ENCODE data around the gene FAM171A2. TPM values are rescaled to one million over a fixed set of nuclear protein-coding genes. Genes with fewer than 3 reads are reported as not detected.

The FAM171A2 gene
- total RNA-seq, 1 donor from 2014 or later: 18.1 TPM

DNA sequence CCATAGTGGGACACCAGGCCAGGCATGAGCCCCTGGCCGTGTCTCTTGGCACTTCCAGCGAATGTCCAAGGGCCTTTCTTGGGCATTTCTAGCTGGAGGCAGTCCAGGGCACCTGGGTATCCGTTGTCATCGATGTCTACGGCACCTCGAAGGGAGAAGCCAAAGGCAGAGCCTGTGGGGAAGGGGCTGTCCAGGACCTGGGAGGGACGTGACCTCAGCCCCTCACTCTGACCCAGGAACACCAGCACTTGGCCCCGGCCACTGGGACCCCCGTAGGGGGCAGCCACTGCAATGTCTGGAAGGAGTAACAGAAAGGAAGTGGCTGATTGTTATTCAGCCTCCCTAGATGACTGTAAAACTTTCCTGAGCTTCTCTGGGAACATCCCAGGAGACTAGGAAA lies 17.1 kb upstream of the FAM171A2 start:
- H3K4me1 ChIP-seq: peaks cover 6% of the 10 kb centered on the region
- TF ChIP-seq, protein P1, sequence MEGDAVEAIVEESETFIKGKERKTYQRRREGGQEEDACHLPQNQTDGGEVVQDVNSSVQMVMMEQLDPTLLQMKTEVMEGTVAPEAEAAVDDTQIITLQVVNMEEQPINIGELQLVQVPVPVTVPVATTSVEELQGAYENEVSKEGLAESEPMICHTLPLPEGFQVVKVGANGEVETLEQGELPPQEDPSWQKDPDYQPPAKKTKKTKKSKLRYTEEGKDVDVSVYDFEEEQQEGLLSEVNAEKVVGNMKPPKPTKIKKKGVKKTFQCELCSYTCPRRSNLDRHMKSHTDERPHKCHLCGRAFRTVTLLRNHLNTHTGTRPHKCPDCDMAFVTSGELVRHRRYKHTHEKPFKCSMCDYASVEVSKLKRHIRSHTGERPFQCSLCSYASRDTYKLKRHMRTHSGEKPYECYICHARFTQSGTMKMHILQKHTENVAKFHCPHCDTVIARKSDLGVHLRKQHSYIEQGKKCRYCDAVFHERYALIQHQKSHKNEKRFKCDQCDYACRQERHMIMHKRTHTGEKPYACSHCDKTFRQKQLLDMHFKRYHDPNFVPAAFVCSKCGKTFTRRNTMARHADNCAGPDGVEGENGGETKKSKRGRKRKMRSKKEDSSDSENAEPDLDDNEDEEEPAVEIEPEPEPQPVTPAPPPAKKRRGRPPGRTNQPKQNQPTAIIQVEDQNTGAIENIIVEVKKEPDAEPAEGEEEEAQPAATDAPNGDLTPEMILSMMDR (IDR thresholded peaks at IDR 0.05): no peak
- TF ChIP-seq EZH2 (IDR thresholded peaks at IDR 0.05) (no peak), EZH2phosphoT487 (IDR thresholded peaks at IDR 0.05) (no peak)
- H4K20me1 ChIP-seq (ENCODE audit: low read depth): no peaks in the 10 kb centered on the region
- no peaks in the 10 kb centered on the region for H3K9me3 ChIP-seq (ENCODE audit: low read depth)
- Mint-ChIP-seq H3K4me3 (no peak overlapping the region), H3K27ac (no peak overlapping the region), H3K36me3 (no peaks in the 10 kb centered on the region), H3K9me3 (no peaks in the 10 kb centered on the region), H3K27me3 (ENCODE audit: insufficient read depth, low read depth) (peaks cover 10% of the 10 kb centered on the region), H3K4me1 (peaks cover 11% of the 10 kb centered on the region)
- no peak overlapping the region for H2AFZ ChIP-seq (replicated peaks)
- peaks cover 10% of the 10 kb centered on the region for H3F3A ChIP-seq (ENCODE audit: low read depth)
- no peaks in the 10 kb centered on the region for H3K79me2 ChIP-seq (ENCODE audit: low read depth)
- H3K36me3 ChIP-seq: no peaks in the 10 kb centered on the region
- H3K27me3 ChIP-seq: peaks cover 35% of the 10 kb centered on the region
- no peak overlapping the region for H3K9ac ChIP-seq
- DNase-seq (ENCODE audit: low spot score): no peak
- no peak overlapping the region for H3K4me3 ChIP-seq
- H3K4me2 ChIP-seq: no peak overlapping the region
- no peak overlapping the region for H3K27ac ChIP-seq

DNA sequence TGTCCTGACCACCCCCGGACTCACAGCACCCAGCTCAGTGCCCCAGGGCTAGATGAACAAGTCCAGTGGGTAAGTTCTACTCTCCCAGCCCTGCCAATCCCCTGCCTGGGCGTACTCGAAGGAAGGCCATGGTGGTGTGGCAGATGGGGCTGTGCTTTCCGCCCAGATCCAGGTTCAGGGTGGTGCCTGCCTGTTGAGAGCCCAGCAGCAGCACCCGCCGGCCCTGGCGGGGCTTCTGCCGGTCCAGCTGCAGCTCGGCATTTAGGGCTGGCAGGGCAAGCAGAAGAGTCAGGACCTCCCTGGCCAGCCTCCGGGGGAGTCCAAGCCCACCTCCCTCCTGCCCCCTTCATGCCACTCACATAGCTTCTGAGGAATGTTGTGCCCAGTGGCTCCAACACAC lies 16.2 kb upstream of the FAM171A2 start:
- H3K36me3 ChIP-seq: no peaks in the 10 kb centered on the region
- no peaks in the 10 kb centered on the region for H3K9me3 ChIP-seq (ENCODE audit: low read depth)
- H4K20me1 ChIP-seq (ENCODE audit: low read depth): no peaks in the 10 kb centered on the region
- no peak overlapping the region for H3K9ac ChIP-seq
- peaks cover 7% of the 10 kb centered on the region for H3K4me1 ChIP-seq
- no peak overlapping the region for H3K27ac ChIP-seq
- no peaks in the 10 kb centered on the region for H3K79me2 ChIP-seq (ENCODE audit: low read depth)
- Mint-ChIP-seq H3K27ac (no peak overlapping the region), H3K4me1 (peaks cover 9% of the 10 kb centered on the region), H3K4me3 (no peak overlapping the region), H3K36me3 (no peaks in the 10 kb centered on the region), H3K27me3 (ENCODE audit: insufficient read depth, low read depth) (peaks cover 9% of the 10 kb centered on the region), H3K9me3 (no peaks in the 10 kb centered on the region)
- no peak overlapping the region for H2AFZ ChIP-seq (replicated peaks)
- TF ChIP-seq, protein P1 (IDR thresholded peaks at IDR 0.05): no peak
- no peak for TF ChIP-seq EZH2phosphoT487 (IDR thresholded peaks at IDR 0.05)
- no peak for TF ChIP-seq EZH2 (IDR thresholded peaks at IDR 0.05)
- H3F3A ChIP-seq (ENCODE audit: low read depth): peaks cover 17% of the 10 kb centered on the region
- DNase-seq (ENCODE audit: low spot score): no peak
- H3K27me3 ChIP-seq: peaks cover 27% of the 10 kb centered on the region
- no peak overlapping the region for H3K4me2 ChIP-seq
- H3K4me3 ChIP-seq: no peak overlapping the region

DNA sequence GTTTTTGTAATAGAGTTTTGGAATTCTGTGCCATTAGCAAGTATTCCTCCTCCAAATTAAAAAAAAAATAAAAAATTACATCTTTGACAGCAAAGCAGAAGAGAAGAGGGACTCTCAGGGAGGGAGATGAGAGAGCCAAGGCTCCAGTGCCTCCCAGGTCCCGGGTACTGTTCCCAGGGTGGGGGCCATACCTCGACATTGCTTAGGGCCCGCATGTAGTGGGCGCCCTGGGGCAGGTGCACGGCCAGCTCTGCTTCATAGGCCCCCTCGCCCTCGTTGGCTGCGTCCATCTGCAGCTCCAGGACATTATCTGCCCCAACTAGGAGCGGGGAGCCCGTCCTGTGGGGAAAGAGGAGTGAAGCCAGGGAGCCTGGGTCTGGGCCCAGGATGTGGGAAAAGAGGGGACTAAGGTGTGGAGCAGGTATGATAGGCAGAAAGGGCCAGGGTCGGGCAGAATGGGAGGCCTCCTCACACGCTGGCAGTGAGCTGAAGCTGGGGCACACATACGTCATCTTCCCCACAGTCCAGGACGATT lies 14.6 kb upstream of the FAM171A2 start:
- H4K20me1 ChIP-seq (ENCODE audit: low read depth): no peaks in the 10 kb centered on the region
- Mint-ChIP-seq H3K9me3 (no peaks in the 10 kb centered on the region), H3K36me3 (no peaks in the 10 kb centered on the region), H3K27me3 (ENCODE audit: insufficient read depth, low read depth) (peaks cover 12% of the 10 kb centered on the region), H3K27ac (peak overlapping the region; percentile 15), H3K4me3 (no peak overlapping the region), H3K4me1 (peaks cover 4% of the 10 kb centered on the region)
- TF ChIP-seq EZH2 (IDR thresholded peaks at IDR 0.05) (no peak), EZH2phosphoT487 (IDR thresholded peaks at IDR 0.05) (no peak)
- TF ChIP-seq, protein P1 (IDR thresholded peaks at IDR 0.05): no peak
- no peaks in the 10 kb centered on the region for H3K9me3 ChIP-seq (ENCODE audit: low read depth)
- no peak for DNase-seq (ENCODE audit: low spot score)
- H2AFZ ChIP-seq (replicated peaks): no peak overlapping the region
- H3K27ac ChIP-seq: no peak overlapping the region
- H3F3A ChIP-seq (ENCODE audit: low read depth): peaks cover 12% of the 10 kb centered on the region
- peaks cover 8% of the 10 kb centered on the region for H3K4me1 ChIP-seq
- no peak overlapping the region for H3K9ac ChIP-seq
- peaks cover 10% of the 10 kb centered on the region for H3K27me3 ChIP-seq
- no peaks in the 10 kb centered on the region for H3K36me3 ChIP-seq
- H3K79me2 ChIP-seq (ENCODE audit: low read depth): no peaks in the 10 kb centered on the region
- no peak overlapping the region for H3K4me3 ChIP-seq
- H3K4me2 ChIP-seq: no peak overlapping the region
